Hair follicle dermal papilla cell (primary cell): ENCODE data around the gene NT5DC3. TPM values are rescaled to one million over a fixed set of nuclear protein-coding genes. Genes with fewer than 3 reads are reported as not detected.

ENCODE experiments used
- total RNA-seq: library from RNA; depleted of rRNA; stranded (reverse); fragments of >200 nt; gene quantifications from 2 replicates; pipeline ENCODE4 v1.2.3, GENCODE V29; 2012

The NT5DC3 gene
- total RNA-seq: 8.3 and 8.8 TPM in 2 replicates

DNA sequence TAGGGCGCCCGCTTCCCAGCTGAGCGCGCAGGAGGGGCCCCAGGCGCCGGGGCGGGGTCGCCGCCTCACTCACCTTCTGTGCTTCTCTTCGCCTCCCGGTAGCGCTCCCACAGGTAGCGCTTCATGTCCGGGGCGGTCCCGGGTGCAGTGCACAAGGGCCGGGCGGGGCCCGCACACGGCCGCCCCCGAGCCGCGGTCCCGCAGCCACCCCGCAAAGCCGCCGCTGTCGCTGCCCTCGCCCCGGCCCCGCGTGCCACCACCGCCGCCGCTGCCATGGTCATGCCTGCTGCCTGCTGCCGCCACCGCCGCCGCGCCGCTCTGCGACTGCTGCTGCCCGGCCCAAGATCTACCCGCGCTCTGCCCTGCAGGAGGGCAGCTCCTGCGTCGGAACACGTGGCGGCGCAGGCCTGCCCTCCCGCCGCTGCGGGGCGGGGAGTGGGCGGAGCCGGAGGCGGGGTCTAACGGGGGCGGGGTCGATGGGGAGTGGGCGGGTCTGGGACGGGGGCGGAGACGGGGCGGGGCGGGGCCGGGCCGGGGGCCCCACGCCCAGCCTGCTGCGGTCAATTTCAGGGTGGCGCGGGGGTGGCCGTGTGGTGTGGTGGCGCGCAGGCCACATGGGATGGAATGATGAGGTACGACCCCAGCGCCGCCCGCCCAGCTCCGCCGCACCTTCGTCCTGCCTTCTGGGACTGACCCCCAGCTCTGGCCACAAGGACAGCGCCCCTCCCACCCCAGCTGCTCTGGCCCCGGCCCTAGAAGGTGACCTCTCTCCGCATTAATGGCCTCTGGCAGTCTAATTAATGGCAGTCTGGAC lies at the start of gene NT5DC3:
Gene NT5DC3 (minus strand): TSS at position 359 of the 814 bp plus-strand sequence. CDS start 78 bp downstream, at position 281.

Other genes starting within 250 kb of the NT5DC3 start
- 352 and 360 TPM in 2 replicates for gene HSP90B1, start 89.2 kb upstream of the NT5DC3 start, total RNA-seq
- gene TDG, start 124.6 kb upstream of the NT5DC3 start, total RNA-seq: 21.0 and 25.8 TPM in 2 replicates
- gene GLT8D2, start 209.0 kb upstream of the NT5DC3 start, total RNA-seq: 91.8 and 99.1 TPM in 2 replicates
- gene HCFC2, start 223.3 kb upstream of the NT5DC3 start, total RNA-seq: 19.7 and 26.4 TPM in 2 replicates